NB4 (cell line): ENCODE results near the gene CCN6.

Source experiments
- MAX ChIP-seq: IDR thresholded peaks from 2 replicates; pipeline ENCODE4 v1.6.1; 2011; ENCODE audit warnings: low read depth, low read length
- POLR2A ChIP-seq: IDR thresholded peaks from 2 replicates; pipeline ENCODE4 v1.6.1; 2011; ENCODE audit warnings: mild to moderate bottlenecking; ENCODE audit not compliant: insufficient read length; ENCODE audit errors: extremely low read depth
- TF ChIP-seq, protein P1 (sequence below): IDR thresholded peaks from one replicate; pipeline ENCODE4 v1.5.1; 2012; ENCODE audit warnings: low read depth, low read length

DNA sequence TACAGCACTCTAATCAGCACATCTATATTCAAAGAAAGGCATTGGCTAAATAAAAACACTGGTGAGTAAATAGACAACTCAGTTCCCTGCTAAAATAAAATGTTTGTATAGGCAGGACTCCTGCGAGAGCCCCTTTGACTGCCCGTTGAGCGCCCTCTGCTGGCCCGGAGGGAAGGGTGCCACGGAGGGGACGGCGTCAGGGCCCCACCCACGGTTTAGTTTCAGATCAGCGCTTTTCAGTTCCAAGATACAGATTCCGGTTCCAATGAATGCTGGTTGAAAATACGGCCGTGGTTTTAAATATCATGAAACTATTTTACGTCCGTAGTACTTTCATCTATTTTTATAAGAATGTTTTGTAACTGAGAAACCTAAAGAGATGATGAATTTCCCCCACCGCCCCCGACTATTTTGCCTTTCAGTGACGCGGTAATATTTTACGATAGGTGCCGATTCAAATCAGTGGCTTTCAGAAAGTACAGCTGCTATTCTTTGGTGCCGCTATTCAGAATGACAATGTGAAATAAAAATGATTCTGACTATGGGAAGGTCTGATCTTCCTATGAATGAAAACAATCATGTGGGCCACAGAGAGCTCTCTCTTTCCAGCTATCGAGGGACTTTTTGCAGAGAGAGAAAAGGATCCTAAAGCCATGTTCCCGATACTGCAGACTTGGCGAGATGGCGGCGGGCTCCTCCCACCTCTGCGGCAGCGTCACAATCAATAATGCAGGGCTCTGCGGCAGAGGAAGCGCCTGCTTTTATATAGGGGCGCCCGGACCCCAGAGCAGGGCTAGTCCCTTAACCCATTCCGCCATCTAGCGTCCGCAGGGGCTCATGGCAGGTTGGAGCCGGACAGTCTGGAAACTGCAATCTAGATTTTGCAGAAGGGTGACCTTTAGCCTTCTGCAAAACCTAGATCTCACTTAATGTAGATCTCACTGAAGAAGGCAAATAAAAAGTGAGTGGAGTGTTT, 10.6 kb upstream of the CCN6 start:
- TF ChIP-seq, protein P1, sequence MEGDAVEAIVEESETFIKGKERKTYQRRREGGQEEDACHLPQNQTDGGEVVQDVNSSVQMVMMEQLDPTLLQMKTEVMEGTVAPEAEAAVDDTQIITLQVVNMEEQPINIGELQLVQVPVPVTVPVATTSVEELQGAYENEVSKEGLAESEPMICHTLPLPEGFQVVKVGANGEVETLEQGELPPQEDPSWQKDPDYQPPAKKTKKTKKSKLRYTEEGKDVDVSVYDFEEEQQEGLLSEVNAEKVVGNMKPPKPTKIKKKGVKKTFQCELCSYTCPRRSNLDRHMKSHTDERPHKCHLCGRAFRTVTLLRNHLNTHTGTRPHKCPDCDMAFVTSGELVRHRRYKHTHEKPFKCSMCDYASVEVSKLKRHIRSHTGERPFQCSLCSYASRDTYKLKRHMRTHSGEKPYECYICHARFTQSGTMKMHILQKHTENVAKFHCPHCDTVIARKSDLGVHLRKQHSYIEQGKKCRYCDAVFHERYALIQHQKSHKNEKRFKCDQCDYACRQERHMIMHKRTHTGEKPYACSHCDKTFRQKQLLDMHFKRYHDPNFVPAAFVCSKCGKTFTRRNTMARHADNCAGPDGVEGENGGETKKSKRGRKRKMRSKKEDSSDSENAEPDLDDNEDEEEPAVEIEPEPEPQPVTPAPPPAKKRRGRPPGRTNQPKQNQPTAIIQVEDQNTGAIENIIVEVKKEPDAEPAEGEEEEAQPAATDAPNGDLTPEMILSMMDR, result peak; percentile 98
- no peak for TF ChIP-seq POLR2A
- TF ChIP-seq MAX, result no peak
